K562 (cell line): Measurements from ENCODE around the gene SNUPN. TPM values are rescaled to one million over a fixed set of nuclear protein-coding genes. Genes with fewer than 3 reads are reported as not detected.
A peak's percentile ranks its signal among the peaks of the same experiment; 100 is the strongest.

Experiments
- CBFA2T3 ChIP-seq: fragments of 450-650 bp; IDR thresholded peaks from 2 replicates; pipeline ENCODE4 v1.6.1; 2017
- CHD1 ChIP-seq: fragments of 200-600 bp; sonication (generic); IDR thresholded peaks from one replicate; pipeline ENCODE4 v1.6.1; 2012; ENCODE audit warnings: mild to moderate bottlenecking, moderate library complexity, low read length, inconsistent platforms
- MYC ChIP-seq, 2 experiments: fragments of 250-450 bp in 1 of 2; sonication (Bioruptor Pico) in 1 of 2; IDR thresholded peaks; 2 replicates each; pipeline versions ENCODE4 v1.5.1 to v1.6.1; 2012 to 2021; ENCODE audit warnings: low read depth in 2 of 2, borderline replicate concordance in 1 of 2, improper control_type of control experiment in 1 of 2, low read length in 1 of 2, mild to moderate bottlenecking in 1 of 2, moderate library complexity in 1 of 2
- NFRKB ChIP-seq: fragments of 450-650 bp; IDR thresholded peaks from 2 replicates; pipeline ENCODE4 v1.6.1; 2016; ENCODE audit warnings: low read depth
- POLR2AphosphoS2 ChIP-seq: IDR thresholded peaks from 2 replicates; pipeline ENCODE4 v1.6.1; 2012; ENCODE audit warnings: low read length, improper control_type of control experiment
- SIRT6 ChIP-seq: IDR thresholded peaks from one replicate; pipeline ENCODE4 v1.6.1; 2012; ENCODE audit warnings: low read depth, mild to moderate bottlenecking, control low read depth, inconsistent platforms, low read length, moderate library complexity
- TRIM24 ChIP-seq, 2 experiments: fragments of 450-650 bp; IDR thresholded peaks; 2 replicates each; pipeline ENCODE4 v1.6.1; 2016
- ZNF3 ChIP-seq: fragments of 250-450 bp; sonication (Bioruptor Pico); IDR thresholded peaks from 2 replicates; pipeline ENCODE4 v1.5.0; 2021; ENCODE audit warnings: mild to moderate bottlenecking, moderate library complexity
- ZNF444 ChIP-seq: fragments of 250-450 bp; sonication (Bioruptor Pico); IDR thresholded peaks from 2 replicates; pipeline ENCODE4 v1.4.0; 2020; ENCODE audit warnings: mild to moderate bottlenecking, moderate library complexity
- ZNF764 ChIP-seq: fragments of 250-450 bp; sonication (Bioruptor Pico); IDR thresholded peaks from 2 replicates; pipeline ENCODE4 v1.4.0; 2020; ENCODE audit warnings: low read depth, mild to moderate bottlenecking, moderate library complexity
- polyA plus RNA-seq, 8 experiments: library from polyadenylated mRNA; depleted of rRNA in 4 of 8; stranded (reverse) in 5 of 8; unstranded in 3 of 8; fragments of >200 nt; fragmentation: Nextera tagmentation in 2 of 8; fragmentation: Illumina TruSeq in 1 of 8; extraction: Ambion mirVana in 2 of 8; extraction: Trizol in 1 of 8; gene quantifications; 2 replicates each; pipeline versions ENCODE4 v1.2.1 to v1.2.3, GENCODE V29; 2011 to 2014; ENCODE audit warnings: inconsistent platforms in 1 of 8, missing spikeins in 1 of 8
- total RNA-seq, 7 experiments: library from RNA; depleted of rRNA in 6 of 7; stranded (reverse); fragments of >200 nt in 6 of 7; fragmentation: Illumina TruSeq in 2 of 7; extraction: Trizol in 2 of 7; gene quantifications; 2 replicates each; pipeline versions ENCODE4 v1.2.1 to v1.2.3, GENCODE V29; 2011 to 2021; ENCODE audit warnings: low replicate concordance in 1 of 7
- TF ChIP-seq, protein P1 (sequence below): fragments of 250-450 bp; sonication (Bioruptor Pico); IDR thresholded peaks from 2 replicates; pipeline ENCODE4 v1.4.0; 2020; ENCODE audit warnings: mild to moderate bottlenecking, moderate library complexity
- TF ChIP-seq, protein P2 (sequence below): fragments of 200-400 bp; formaldehyde crosslinking; IDR thresholded peaks from 2 replicates; pipeline ENCODE4 v1.6.1; 2017; ENCODE audit warnings: mild to moderate bottlenecking, low read depth, low read length, moderate library complexity
- TF ChIP-seq, protein P3 (sequence below): fragments of 450-650 bp; formaldehyde crosslinking; IDR thresholded peaks from 2 replicates; pipeline ENCODE4 v1.4.0; 2020; ENCODE audit warnings: mild to moderate bottlenecking, moderate library complexity
- TF ChIP-seq, protein P4 (sequence below): IDR thresholded peaks from 2 replicates; pipeline ENCODE4 v1.6.1; 2011; ENCODE audit warnings: borderline replicate concordance, low read depth, mild to moderate bottlenecking, moderate library complexity, low read length; ENCODE audit not compliant: insufficient read depth, poor library complexity, severe bottlenecking

The SNUPN gene
- total and polyA plus RNA-seq, 9 of the 15 experiments (the other 6 are each of a cell fraction or from before 2014, with no cell fraction given), result 32.2 to 78.3 (median 40.0) TPM

DNA sequence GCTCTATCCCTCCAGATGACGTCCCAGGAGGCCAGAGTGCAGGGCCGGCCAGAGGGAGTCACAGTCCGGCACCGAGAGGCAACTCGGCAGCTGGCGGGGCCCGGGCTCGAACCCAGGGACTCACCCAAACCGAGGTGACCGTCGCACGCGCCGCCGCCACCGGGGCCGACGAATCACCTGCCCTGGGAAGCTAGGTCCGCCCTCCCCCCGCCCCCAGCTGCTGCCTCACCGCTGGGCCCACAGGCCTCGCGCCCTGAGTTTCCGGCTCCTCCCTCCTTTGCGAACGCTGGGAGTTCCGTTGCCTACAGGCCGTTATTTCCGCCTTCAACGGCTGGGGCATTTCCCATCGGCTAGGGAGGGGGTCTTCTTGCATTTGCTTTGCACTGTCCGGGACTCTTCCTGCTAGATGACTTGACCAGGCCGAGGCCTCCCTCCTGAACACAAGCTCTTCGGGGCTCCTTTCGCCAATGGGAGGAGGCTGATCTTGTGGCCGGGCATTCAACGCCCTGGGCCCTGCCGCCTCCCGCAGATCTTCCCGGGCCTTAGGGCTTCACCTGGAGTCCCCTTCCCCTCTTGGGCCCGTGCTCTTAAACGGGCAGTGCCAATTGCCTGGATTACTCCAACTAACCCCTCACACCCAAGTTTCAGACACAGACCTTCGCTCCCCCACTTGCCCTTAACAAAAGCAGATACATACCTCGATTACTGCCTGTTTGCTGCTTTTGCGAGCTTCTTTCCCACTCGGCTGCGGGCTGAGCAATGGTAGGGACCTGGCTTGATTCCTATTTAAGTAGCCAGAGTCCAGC, at the start of gene SNUPN (continued):
- TF ChIP-seq, protein P1, sequence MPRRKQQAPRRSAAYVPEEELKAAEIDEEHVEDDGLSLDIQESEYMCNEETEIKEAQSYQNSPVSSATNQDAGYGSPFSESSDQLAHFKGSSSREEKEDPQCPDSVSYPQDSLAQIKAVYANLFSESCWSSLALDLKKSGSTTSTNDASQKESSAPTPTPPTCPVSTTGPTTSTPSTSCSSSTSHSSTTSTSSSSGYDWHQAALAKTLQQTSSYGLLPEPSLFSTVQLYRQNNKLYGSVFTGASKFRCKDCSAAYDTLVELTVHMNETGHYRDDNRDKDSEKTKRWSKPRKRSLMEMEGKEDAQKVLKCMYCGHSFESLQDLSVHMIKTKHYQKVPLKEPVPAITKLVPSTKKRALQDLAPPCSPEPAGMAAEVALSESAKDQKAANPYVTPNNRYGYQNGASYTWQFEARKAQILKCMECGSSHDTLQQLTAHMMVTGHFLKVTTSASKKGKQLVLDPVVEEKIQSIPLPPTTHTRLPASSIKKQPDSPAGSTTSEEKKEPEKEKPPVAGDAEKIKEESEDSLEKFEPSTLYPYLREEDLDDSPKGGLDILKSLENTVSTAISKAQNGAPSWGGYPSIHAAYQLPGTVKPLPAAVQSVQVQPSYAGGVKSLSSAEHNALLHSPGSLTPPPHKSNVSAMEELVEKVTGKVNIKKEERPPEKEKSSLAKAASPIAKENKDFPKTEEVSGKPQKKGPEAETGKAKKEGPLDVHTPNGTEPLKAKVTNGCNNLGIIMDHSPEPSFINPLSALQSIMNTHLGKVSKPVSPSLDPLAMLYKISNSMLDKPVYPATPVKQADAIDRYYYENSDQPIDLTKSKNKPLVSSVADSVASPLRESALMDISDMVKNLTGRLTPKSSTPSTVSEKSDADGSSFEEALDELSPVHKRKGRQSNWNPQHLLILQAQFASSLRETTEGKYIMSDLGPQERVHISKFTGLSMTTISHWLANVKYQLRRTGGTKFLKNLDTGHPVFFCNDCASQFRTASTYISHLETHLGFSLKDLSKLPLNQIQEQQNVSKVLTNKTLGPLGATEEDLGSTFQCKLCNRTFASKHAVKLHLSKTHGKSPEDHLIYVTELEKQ (CRISPR knock-in tag), result no peak
- TF ChIP-seq, protein P2, sequence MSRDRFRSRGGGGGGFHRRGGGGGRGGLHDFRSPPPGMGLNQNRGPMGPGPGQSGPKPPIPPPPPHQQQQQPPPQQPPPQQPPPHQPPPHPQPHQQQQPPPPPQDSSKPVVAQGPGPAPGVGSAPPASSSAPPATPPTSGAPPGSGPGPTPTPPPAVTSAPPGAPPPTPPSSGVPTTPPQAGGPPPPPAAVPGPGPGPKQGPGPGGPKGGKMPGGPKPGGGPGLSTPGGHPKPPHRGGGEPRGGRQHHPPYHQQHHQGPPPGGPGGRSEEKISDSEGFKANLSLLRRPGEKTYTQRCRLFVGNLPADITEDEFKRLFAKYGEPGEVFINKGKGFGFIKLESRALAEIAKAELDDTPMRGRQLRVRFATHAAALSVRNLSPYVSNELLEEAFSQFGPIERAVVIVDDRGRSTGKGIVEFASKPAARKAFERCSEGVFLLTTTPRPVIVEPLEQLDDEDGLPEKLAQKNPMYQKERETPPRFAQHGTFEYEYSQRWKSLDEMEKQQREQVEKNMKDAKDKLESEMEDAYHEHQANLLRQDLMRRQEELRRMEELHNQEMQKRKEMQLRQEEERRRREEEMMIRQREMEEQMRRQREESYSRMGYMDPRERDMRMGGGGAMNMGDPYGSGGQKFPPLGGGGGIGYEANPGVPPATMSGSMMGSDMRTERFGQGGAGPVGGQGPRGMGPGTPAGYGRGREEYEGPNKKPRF, result no peak
- TF ChIP-seq ZNF3 (CRISPR knock-in tag) (no peak), ZNF764 (CRISPR knock-in tag) (no peak; the same call in 1 of the 2 replicates), CBFA2T3 (peak; percentile 21; the same call in 1 of the 2 replicates), POLR2AphosphoS2 (no peak), CHD1 (no peak), ZNF444 (CRISPR knock-in tag) (no peak), SIRT6 (no peak), TRIM24 (IDR thresholded peaks at IDR 0.05) (peak in 1 of 2 experiments; percentile 56; a peak in 1 of 4 replicates), MYC (IDR thresholded peaks at IDR 0.05; ENCODE audit: low read depth, low read length) (peak; percentile 84), MYC (CRISPR knock-in tag; IDR thresholded peaks at IDR 0.05; ENCODE audit: borderline replicate concordance, low read depth) (peak; percentile 17; the same call in 1 of the 2 replicates), NFRKB (peak; percentile 82)
- TF ChIP-seq, protein P3, sequence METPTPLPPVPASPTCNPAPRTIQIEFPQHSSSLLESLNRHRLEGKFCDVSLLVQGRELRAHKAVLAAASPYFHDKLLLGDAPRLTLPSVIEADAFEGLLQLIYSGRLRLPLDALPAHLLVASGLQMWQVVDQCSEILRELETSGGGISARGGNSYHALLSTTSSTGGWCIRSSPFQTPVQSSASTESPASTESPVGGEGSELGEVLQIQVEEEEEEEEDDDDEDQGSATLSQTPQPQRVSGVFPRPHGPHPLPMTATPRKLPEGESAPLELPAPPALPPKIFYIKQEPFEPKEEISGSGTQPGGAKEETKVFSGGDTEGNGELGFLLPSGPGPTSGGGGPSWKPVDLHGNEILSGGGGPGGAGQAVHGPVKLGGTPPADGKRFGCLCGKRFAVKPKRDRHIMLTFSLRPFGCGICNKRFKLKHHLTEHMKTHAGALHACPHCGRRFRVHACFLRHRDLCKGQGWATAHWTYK (CRISPR knock-in tag), result peak; percentile 75
- TF ChIP-seq, protein P4, sequence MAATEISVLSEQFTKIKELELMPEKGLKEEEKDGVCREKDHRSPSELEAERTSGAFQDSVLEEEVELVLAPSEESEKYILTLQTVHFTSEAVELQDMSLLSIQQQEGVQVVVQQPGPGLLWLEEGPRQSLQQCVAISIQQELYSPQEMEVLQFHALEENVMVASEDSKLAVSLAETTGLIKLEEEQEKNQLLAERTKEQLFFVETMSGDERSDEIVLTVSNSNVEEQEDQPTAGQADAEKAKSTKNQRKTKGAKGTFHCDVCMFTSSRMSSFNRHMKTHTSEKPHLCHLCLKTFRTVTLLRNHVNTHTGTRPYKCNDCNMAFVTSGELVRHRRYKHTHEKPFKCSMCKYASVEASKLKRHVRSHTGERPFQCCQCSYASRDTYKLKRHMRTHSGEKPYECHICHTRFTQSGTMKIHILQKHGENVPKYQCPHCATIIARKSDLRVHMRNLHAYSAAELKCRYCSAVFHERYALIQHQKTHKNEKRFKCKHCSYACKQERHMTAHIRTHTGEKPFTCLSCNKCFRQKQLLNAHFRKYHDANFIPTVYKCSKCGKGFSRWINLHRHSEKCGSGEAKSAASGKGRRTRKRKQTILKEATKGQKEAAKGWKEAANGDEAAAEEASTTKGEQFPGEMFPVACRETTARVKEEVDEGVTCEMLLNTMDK, result no peak
